Tibial nerve (tissue), 4 donors: Measurements from ENCODE around the gene PRMT3.

Experiments
- EP300 ChIP-seq, 2 donors: sonication (generic); formaldehyde crosslinking; IDR thresholded peaks; one replicate each; pipeline ENCODE4 v1.6.1; 2017; ENCODE audit warnings: antibody characterized with exemption in 2 of 2, mild to moderate bottlenecking in 1 of 2
- POLR2A ChIP-seq, 2 donors: fragments of 450-650 bp; IDR thresholded peaks; one replicate each; pipeline ENCODE4 v1.6.1; 2017; ENCODE audit warnings: antibody characterized with exemption in 2 of 2, mild to moderate bottlenecking in 2 of 2, moderate library complexity in 2 of 2
- TF ChIP-seq, protein P1 (sequence below), 5 experiments: fragments of 200-600 bp in 3 of 5; fragments of 450-650 bp in 2 of 5; sonication (generic) in 3 of 5; IDR thresholded peaks; one replicate each; pipeline ENCODE4 v1.5.1; 2016 to 2019; ENCODE audit warnings: antibody characterized with exemption in 5 of 5, mild to moderate bottlenecking in 3 of 5, moderate library complexity in 2 of 5

DNA sequence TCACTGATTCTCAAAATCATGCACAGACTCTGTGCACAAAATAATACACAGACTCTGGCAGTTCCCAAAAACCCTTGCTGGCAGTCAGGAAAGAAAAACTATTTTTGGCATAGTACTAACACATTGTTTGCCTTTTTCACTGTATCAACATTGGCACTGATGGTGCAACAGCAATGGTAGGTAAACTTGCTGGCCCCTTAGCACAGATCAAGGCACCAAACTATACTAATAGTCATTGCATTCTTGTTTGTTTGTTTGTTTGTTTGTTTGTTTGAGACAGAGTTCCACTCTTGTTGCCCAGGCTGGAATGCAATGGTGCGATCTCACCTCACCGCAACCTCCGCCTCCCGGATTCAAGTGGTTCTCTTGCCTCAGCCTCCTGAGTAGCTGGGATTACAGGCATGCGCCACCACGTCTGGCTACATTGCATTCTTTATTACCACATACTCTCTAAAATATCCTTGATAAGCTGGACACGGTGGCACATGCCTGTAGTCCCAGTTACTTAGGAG is 130.9 kb downstream of the PRMT3 start:
- TF ChIP-seq, protein P1, sequence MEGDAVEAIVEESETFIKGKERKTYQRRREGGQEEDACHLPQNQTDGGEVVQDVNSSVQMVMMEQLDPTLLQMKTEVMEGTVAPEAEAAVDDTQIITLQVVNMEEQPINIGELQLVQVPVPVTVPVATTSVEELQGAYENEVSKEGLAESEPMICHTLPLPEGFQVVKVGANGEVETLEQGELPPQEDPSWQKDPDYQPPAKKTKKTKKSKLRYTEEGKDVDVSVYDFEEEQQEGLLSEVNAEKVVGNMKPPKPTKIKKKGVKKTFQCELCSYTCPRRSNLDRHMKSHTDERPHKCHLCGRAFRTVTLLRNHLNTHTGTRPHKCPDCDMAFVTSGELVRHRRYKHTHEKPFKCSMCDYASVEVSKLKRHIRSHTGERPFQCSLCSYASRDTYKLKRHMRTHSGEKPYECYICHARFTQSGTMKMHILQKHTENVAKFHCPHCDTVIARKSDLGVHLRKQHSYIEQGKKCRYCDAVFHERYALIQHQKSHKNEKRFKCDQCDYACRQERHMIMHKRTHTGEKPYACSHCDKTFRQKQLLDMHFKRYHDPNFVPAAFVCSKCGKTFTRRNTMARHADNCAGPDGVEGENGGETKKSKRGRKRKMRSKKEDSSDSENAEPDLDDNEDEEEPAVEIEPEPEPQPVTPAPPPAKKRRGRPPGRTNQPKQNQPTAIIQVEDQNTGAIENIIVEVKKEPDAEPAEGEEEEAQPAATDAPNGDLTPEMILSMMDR (IDR thresholded peaks at IDR 0.05): no peak
- TF ChIP-seq EP300 (IDR thresholded peaks at IDR 0.05) (no peak), POLR2A (IDR thresholded peaks at IDR 0.05) (no peak)
